Glutamatergic neuron (in vitro differentiated cells): Measurements from ENCODE around the gene RASSF5. TPM values are rescaled to one million over a fixed set of nuclear protein-coding genes. Genes with fewer than 3 reads are reported as not detected.
"Not testable (repeated sequence)": the region's sequence is repeated elsewhere in the genome, so short reads cannot be mapped to it uniquely, and the experiment has no call there.

Source experiments
- DNase-seq: peaks from one replicate; pipeline ENCODE4 v3.0.0; 2022
- H3K27ac Mint-ChIP-seq: one replicate; pipeline ENCODE4 v1.8.0; 2020; ENCODE audit warnings: mild to moderate bottlenecking, mixed read lengths, inconsistent platforms; ENCODE audit not compliant: unreplicated experiment
- H3K27me3 Mint-ChIP-seq: one replicate; pipeline ENCODE4 v1.8.0; 2020; ENCODE audit warnings: mild to moderate bottlenecking, moderate library complexity, mixed read lengths, inconsistent platforms; ENCODE audit not compliant: unreplicated experiment
- H3K36me3 Mint-ChIP-seq: one replicate; pipeline ENCODE4 v1.8.0; 2020; ENCODE audit warnings: mild to moderate bottlenecking, mixed read lengths, inconsistent platforms; ENCODE audit not compliant: unreplicated experiment
- H3K4me1 Mint-ChIP-seq: one replicate; pipeline ENCODE4 v1.8.0; 2020; ENCODE audit warnings: mild to moderate bottlenecking, low read depth, mixed read lengths, inconsistent platforms; ENCODE audit not compliant: unreplicated experiment
- H3K4me3 Mint-ChIP-seq: one replicate; pipeline ENCODE4 v1.8.0; 2020; ENCODE audit warnings: mild to moderate bottlenecking, mixed read lengths, inconsistent platforms; ENCODE audit not compliant: unreplicated experiment
- H3K9me3 Mint-ChIP-seq: one replicate; pipeline ENCODE4 v1.8.0; 2020; ENCODE audit warnings: mild to moderate bottlenecking, moderate library complexity, mixed read lengths, inconsistent platforms; ENCODE audit not compliant: unreplicated experiment
- total RNA-seq: library from RNA; stranded (reverse); fragmentation: NEBNext Ultra II Directional; extraction: Animal tissue kit (Norgen Biotek cat#: 25700); gene quantifications from one replicate; pipeline ENCODE4 v1.2.1, GENCODE V29; 2021; ENCODE audit not compliant: unreplicated experiment
- TF ChIP-seq, protein P1 (sequence below): fragments of 200-600 bp; sonication (generic); IDR thresholded peaks from one replicate; pipeline ENCODE4 v1.5.0; 2021; ENCODE audit not compliant: partially characterized antibody, unreplicated experiment

RASSF5 gene
- total RNA-seq, 1 donor from 2014 or later = 2.7 TPM

GRCh38 chr1:206578068-206578977 is 71.0 kb downstream of the RASSF5 start:
- Mint-ChIP-seq H3K4me1 (peaks cover 7% of the 10 kb centered on the region), H3K27me3 (no peaks in the 10 kb centered on the region), H3K36me3 (no peaks in the 10 kb centered on the region), H3K4me3 (no peak overlapping the region), H3K27ac (no peak overlapping the region), H3K9me3 (peaks cover 1% of the 10 kb centered on the region)
- no peak for DNase-seq
- TF ChIP-seq, protein P1, sequence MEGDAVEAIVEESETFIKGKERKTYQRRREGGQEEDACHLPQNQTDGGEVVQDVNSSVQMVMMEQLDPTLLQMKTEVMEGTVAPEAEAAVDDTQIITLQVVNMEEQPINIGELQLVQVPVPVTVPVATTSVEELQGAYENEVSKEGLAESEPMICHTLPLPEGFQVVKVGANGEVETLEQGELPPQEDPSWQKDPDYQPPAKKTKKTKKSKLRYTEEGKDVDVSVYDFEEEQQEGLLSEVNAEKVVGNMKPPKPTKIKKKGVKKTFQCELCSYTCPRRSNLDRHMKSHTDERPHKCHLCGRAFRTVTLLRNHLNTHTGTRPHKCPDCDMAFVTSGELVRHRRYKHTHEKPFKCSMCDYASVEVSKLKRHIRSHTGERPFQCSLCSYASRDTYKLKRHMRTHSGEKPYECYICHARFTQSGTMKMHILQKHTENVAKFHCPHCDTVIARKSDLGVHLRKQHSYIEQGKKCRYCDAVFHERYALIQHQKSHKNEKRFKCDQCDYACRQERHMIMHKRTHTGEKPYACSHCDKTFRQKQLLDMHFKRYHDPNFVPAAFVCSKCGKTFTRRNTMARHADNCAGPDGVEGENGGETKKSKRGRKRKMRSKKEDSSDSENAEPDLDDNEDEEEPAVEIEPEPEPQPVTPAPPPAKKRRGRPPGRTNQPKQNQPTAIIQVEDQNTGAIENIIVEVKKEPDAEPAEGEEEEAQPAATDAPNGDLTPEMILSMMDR = no peak

DNA sequence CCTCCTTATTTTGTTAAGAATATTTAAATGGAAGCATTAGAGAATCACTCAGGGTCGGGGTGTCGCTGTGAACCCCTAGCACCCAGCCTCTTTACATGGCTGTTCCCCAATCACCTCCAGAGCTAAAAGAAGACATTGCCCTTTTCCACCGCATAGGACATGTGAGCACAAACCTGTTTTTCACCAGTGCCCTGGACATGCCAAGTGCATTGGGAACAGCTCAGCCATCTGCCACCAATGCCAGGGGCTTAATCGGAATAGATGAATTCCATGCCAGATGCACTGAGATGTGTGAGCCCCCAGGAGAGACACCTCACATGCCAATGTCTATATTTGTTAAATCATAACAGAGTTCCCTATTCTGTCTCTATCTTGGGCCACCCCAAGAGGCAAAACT is 71.6 kb downstream of the RASSF5 start:
- Mint-ChIP-seq H3K4me1 (peaks cover 7% of the 10 kb centered on the region), H3K36me3 (no peaks in the 10 kb centered on the region), H3K27ac (no peak overlapping the region), H3K9me3 (peaks cover 1% of the 10 kb centered on the region), H3K27me3 (no peaks in the 10 kb centered on the region), H3K4me3 (no peak overlapping the region)
- DNase-seq = no peak
- TF ChIP-seq, protein P1 = no peak

GRCh38 chr1:206579747-206580437 is 72.6 kb downstream of the RASSF5 start:
- Mint-ChIP-seq H3K9me3 (peaks cover 1% of the 10 kb centered on the region), H3K4me1 (peaks cover 7% of the 10 kb centered on the region), H3K36me3 (no peaks in the 10 kb centered on the region), H3K27me3 (no peaks in the 10 kb centered on the region), H3K27ac (no peak overlapping the region), H3K4me3 (no peak overlapping the region)
- TF ChIP-seq, protein P1 = no peak
- no peak for DNase-seq

GRCh38 chr1:206580438-206581113 is 73.2 kb downstream of the RASSF5 start:
- Mint-ChIP-seq H3K27ac (no peak overlapping the region), H3K27me3 (no peaks in the 10 kb centered on the region), H3K9me3 (peaks cover 1% of the 10 kb centered on the region), H3K36me3 (no peaks in the 10 kb centered on the region), H3K4me1 (peaks cover 7% of the 10 kb centered on the region), H3K4me3 (no peak overlapping the region)
- TF ChIP-seq, protein P1 = no peak
- DNase-seq = no peak

GRCh38 chr1:206581114-206581497 is 73.8 kb downstream of the RASSF5 start:
- H3K4me3 Mint-ChIP-seq, DNase-seq, H3K9me3 Mint-ChIP-seq, H3K36me3 Mint-ChIP-seq, H3K4me1 Mint-ChIP-seq, H3K27ac Mint-ChIP-seq, H3K27me3 Mint-ChIP-seq: not testable (repeated sequence)
